Measurements from ENCODE around the gene NMNAT2.
"Not testable (repeated sequence)": the region's sequence is repeated elsewhere in the genome, so short reads cannot be mapped to it uniquely, and the experiment has no call there.

The NMNAT2 gene

DNA sequence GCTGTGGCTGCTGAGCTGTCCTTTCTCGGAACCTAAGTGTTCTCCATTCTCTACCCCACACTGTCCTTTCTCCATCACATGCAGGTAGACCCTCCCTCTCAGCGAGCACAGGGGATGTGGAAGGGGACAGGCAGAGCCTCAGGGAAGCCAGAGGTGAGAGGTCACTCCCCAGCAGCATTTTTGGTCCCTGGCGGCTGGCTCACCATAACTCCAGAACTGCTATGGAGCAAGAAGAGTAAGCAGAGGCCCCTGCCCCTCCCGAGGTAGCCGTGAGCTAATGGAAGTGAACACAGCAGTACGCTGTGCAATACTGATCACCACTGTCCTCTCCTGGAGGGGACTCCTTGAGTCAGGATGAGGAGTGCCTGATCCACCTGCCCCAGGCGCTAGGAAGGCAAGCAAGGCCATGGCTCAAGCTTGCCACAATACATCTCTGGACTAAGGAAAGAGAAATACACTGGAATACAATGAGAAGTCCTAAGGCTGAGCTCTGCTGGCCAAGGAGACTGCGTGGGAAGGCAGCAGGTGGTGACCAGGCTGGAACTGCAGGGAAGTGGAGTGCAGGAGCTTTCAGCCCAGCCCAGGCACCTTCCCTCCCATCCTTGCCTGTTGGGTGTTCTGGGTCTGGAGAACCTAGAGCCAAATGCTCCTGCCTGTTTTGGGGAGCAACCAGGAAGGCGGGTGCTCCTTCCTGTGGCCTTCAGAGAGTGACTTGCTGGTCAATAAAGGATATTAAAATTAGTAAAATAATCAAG is 135.9 kb downstream of the NMNAT2 start:
- no peak for DNase-seq

DNA sequence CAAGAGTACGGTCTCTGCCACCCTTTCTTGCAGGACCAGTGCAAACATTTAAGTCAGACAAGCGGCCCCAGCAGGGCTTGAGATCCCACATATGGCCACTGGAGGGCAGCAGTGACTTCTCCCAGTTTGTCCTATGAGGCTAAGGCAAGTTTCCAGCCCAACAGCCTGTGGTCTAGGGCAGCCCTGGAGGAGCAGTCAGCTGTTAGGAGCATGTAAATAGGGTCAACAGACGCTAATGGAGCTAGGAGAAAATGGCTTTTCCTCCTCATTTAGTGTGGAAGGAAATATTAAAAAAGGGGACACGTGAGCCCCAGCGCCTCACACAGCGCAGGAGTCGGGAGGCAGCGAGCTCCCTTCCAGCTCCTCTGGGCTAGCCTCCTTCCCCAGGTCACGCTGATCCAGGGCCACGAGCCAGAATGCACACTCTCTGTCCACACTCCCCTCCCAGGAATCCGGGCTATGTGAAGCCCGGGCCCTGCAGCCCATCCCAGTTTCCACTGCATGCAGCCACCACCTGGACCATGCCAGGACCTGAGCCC is 136.6 kb downstream of the NMNAT2 start:
- peak; percentile 79 for DNase-seq

DNA sequence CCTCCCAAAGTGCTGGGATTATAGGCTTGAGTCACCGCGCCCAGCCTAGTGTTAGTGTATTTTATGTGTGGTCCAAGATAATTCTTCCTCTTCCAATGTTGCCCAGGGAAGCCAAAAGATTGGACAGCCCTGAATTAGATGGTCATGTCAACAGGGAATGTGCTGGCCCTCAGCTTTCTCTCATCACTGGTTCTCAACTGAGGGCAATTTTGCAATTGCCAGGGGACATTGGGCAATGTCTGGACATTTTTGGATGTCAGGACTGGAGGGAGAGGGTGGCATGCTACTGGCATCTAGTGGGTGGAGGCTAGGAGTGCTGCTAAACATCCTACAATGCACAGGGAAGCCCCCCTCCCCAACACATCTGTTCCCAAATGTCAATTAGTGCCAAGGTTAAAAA is 137.1 kb downstream of the NMNAT2 start:
- no peak for DNase-seq

DNA sequence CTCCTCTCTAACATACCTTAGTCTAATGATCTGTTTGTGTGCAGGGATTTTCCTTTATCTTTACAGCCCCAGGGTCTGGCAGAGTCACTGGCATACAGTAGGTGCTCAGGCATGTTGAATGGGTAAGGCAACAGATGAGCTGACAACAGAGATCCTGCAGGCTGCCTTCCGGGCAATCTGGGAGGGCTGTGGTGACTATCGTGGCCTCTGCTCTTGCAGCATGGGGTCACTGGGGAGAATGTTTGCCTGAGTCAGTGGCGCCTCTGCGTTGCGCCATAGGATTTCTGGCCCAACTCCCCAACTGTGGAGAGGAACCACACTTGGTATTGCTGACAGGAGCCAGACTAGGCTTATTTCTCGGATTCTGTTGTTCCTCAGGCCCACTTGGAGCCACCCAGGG is 138.3 kb downstream of the NMNAT2 start:
- DNase-seq = no peak

DNA sequence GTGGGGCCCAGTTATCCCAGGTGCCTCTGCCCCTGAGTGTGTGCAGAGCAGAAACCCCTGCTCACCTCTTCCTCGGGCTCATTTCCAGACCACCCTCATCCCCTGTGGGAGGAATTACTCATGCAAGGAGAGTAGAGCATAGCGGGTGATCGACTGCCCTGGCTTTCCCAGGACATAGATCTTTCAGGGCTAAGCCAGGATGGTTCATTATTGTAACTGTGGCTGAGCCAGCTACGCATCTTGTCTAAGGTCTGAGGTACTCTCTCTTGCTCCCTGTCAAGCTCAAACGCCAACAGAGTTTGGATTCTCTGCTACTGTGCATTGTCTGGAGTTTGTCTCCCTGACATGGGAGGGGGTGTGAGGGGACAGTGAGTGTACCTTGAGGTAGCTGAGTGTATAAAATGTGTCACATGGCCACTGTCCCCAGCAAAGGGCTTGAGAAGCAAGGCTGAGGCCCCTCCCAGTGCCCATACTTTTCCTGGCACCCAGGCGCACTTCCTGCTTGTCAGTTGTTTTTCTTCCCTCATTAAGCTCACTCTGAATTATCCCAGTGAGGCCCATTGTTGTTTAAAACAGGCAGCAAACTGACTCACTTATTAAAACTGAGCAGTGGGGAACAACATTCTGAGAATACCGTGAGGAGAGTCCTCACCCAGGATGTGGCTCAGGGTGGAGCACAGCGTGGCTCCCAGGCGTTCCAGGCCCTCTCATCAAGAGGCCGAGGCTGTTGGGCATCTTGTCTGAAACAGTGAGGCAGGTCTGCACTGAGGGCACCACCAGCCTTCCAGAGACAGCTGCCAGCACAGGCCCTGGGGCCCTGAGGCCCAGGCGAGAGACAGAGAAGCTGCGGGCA is 139.2 kb downstream of the NMNAT2 start:
- no peak for DNase-seq

DNA sequence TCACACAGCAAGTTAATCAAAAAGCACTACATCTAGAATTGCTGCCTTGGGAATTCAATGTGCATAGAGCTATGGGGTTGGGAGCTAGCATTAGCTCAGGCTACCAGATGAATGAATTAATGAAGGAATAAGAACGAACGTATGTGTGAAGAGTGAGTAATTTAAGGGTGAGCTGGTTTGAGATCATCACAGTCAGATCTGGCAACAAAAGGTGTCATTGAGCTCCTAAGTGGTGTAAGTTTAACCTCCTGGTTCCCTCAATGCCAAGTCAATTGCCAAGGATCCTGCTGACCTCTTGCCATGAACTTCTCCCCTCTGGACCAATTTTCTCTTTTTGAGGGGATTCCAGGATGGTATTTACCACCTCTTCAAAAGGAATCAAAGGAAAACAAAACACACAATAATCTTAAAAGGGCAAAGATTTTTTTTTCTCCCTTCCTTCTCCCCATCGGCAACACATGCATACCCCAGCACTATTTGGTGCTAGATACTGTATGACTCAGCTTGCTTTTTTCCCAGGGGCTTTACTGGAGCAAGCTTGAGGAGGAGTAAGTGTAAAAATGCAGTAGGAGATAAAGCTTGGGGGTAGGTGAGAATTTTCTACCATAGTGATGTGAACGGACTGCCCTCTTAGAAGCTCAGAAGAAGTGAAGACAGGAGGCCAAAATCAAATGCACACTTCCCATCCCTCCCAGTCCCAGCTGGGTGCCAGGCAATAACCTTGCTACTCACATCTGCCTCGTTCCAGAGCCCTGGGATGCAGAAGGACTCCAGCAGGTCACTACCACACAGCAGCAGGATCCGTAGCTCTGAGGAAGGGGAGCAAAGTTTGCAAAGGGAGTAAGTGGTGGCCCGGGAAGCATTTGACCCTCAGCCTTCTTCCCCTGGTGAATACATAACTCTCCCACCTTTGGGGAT is 140.1 kb downstream of the NMNAT2 start:
- no peak for DNase-seq

DNA sequence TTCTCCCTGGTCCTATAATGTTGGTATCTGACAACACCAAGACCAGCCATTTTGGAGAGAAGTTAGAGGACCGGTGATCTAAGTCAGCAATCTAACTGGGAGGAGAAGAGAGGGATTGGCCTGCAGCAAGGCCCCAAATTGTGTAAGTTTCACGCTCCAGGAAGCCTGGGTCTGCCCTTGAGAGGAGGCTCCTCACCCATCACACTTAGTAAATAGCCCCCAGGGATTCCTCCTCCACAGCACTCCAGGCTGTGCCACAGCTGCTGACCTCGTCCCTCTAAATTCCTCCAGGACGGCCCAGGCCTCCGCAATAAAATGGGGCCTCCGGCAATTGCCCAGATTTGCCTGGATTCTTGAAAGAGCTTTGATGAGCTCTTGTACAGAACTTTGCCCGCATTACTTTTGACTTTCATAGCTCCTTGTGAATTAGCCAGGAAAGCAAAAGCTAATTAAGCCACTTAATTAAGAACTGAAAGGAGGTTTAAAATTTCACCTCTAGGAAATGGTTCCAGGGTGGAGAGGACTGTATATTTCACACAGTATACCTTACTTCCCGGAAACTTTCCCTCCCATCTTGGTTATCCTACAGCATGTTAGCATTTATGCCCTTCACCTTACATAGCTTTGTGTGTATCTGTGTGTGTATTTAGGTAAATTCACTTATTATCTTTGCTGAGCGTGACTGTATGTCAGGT is 141.6 kb downstream of the NMNAT2 start:
- no peak for DNase-seq

DNA sequence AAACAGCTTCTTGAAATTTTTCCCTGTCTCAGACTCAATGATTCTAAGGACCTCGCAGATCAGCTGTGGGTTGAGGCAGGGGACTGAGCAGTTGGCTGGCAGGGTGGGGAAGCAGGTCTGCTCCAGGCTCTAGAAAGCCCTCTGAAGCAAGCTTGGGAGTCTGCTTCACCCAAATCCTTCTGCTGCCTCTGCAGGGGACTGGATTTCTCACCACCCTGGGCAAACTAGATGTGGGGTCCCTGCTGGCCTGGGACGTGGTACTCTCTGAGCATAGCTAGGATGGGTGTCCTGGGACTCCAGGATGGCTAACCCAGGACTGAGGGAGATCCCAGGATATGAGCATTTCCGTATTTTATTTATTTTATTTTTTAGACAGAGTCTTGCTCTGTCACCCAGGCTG is 142.9 kb downstream of the NMNAT2 start:
- no peak for DNase-seq

DNA sequence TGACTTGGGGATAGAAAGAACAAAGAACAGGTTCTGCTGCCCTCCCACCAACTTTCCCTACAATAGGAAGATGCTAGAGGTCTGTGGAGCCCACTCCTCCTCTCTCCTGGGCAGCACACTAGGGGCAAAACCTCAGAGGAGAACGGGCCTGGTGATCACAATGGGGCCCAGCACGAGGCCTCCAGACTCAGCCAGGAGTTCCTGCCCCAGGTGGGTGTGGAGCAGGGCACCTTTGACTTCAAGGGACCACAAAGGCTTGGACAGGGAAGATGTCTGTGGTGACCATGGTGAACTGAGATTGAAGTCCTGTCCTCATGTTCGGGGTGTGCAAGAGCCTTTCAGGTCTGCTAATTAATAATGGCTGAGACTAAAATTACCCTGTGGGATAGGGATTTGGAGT is 143.3 kb downstream of the NMNAT2 start:
- no peak for DNase-seq

DNA sequence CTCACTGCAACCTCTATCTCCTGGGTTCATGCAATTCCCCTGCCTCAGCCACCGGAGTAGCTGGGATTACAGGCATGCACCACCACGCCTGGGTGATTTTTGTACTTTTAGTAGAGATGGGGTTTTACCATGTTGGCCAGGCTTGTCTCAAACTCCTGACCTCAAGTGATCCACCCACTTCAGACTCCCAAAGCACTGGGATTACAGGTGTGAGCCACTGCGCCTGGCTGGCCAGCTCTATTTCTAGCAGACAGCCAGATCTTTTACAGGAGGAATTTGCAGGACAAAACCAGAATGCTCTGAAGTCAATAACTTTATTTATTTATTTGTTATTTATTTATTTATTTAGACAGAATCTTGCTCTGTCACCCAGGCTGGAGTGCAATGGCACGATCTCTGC is 144.2 kb downstream of the NMNAT2 start:
- DNase-seq = not testable (repeated sequence)

DNA sequence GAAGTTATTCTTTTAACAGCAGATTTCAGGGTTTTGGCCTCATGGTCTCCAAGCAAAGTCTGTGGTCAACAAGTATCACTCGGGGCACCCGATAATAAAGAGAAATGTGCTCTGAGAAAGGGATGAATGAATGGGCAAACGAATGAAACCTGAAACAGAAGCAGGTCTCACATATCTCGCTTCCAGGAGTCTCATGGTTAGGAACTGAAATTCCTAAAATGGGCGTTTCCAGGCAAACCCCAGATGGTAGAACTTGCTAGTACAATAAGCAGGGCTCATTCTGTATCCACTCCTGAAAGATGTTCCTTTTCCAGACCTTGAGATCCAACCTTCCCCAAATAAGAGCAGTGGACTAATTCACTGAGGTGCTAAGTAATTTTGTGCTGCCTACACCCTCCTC is 144.9 kb downstream of the NMNAT2 start:
- no peak for DNase-seq

DNA sequence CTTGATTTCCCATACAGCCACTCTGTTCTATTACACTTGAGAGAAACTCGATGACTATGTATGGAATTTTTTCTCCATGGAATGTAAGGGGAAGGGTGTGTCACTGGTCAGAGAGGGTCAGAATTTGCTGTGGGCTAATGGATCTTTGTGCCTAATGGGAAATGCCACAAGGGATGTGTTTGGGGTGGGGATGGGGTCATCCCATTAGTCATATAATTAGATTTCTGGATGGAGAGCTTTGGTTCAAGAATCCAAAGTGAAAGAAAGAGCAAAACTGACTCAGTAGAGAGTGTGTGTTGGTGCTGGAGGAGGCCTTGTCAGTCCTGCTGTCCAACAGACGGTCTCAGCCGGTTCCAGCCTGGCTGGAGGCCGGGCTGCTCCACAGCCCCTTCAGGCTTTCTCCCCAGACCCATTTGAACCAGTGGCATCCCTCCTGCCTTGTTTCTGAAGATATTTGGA is 145.8 kb downstream of the NMNAT2 start:
- no peak for DNase-seq

DNA sequence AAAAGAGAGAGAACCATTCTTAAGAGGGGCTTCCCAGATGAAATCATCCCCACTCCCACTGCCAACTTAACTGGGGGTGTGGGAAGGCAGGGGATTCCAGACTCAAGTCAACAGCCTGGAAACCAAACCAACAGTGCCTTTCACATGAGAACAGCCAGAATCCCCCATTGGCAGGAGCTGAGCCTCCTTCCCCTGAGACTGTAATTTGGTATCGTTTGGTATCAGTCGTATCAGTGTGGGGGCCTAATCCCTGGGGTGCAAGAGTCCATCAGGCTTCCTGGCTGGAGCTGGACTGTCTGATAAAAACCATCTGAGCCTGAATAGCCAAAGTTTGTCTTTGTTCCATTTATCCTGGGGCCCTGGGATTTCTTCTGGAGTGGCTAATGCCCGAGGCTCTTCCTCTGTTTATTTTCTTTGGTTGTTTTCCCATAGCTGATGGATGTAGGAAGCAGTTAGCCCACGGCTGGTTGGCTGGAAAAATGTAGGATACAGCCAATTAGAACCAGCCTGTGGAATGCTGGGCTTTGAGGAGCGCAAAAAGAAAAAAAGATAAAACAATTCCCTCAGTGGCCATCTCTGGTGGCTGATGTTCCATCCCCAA is 147.5 kb downstream of the NMNAT2 start:
- DNase-seq = no peak

DNA sequence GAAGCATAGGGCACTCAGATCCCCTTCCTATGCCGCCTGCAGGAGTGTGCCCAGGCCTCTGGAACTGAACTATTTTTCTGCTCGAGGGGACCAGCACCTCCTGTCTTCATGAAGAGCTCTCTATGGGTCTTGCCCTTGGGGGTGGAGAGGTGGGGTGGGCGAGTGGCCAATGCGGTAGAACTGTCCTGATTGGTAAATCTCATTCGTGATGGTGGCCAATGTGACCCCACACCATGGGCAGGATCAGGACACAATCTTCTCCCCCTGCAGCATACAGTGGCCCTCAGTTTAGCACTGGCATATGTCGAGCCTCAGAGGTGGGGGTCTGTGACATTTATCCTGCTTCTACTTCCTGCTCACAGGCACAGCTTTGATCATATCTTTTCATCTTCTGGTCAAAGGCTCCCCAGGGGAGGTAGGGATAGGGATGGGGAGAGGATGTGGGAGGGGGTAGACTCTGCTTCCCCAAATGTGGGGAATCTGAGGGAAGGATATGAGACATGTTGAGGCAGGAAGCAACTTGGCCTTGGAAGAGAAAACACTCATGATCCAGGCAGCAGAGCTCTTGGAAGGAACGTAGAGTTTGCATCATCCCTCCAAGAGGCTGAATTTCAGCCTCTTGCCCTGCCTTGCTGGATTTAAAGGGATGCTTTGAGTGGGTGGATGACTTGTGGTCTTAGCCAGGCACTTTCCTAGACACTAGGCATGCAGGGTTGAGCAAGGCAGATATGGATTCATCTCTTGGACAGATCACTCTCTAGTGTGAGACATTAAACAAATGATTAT is 150.3 kb downstream of the NMNAT2 start:
- DNase-seq = no peak

DNA sequence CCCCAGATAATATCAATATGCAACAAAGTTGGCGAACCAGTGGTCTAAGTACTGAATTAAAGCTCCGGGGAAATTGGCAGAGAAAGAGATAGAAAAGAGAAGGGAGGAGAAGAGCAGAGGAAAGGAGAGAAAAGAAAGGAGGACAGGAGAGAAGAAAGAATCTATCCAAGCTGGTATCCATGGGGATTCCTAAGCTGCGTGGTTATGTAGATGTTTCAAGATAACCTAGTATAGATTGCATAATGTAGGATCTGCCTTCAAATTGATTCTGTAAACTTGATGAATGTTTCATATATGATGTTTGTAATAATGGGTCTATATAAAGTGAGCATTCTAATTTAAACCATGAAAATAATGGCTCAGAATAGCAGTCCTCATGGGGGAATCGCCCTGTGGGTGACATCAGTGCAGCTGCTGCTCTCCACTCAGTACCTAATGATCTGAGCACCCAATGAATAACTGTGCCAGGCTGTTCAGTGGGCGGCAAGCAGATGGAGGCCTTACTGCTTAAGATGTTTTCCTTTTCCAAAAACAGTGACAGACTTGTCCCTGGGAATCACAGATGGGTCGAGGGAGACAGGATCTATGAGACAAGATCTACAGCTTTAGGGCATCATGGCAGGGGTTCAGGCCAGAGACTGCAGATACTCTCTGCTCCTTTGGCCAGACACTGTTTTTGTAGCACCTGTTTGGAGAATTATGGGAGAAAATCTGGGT is 154.1 kb downstream of the NMNAT2 start:
- DNase-seq = no peak

DNA sequence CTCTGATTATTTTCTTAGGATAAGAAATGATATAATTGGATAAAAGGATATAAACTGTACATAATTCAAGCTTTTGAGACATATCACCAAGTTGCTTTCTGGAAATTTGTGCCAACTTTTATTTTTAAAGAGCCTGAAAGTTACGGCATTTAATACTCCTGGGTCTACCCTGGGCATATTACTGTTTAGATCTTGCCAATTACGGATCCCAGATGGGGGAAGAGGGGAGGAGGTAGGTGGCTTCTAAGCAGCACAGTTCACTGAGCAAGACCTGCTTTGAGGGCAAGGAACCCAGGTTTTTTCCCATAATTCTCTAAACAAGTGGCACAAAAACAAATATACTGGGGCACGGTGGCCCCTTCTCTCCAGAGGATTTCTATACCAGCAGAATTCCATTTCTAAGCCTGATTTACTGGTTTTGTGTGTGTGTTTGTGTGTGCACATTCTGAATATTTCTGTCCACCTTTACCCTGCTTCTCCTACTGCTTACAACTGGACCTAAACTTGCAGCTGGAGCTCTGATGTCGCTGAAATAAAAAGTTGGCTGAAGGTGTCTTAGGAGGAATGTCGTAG is 155.5 kb downstream of the NMNAT2 start:
- no peak for DNase-seq

DNA sequence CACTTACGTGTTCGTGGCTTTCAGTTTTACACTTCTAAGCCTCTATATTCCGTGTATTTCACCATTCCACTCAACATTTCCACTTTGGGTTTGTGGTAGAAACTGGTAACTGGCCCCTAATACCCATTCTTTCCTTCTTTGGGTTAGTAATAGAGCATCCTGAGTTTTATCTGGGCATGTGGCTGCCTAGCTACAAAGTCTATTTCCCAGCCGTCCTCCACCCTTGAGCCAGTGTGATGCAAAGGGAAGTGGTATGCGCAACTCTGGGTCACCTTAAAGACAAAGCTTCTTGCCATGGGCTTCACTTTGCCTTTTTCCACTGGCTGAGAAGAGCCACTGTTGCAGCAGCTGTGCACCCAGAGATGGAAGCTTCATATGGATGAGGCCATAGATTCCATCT is 158.3 kb downstream of the NMNAT2 start:
- DNase-seq = no peak

DNA sequence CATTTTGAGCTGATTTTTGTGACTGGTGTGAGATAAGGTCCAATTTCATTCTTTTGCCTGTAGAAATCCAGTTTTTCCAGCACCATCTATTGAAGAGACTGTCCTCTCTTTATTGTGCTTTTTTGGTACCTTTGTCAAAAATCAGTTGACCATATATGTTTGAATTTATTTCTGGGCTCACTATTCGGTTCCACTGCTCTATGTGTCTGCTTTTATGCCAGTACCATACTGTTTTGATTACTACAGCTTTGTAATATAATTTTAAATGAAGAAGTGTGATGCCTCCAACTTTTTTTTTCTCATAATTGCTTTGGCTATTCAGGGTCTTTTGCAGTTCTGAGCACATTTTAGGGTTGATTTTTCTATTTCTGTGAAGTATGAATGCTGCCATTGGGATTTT is 163.1 kb downstream of the NMNAT2 start:
- no peak for DNase-seq

DNA sequence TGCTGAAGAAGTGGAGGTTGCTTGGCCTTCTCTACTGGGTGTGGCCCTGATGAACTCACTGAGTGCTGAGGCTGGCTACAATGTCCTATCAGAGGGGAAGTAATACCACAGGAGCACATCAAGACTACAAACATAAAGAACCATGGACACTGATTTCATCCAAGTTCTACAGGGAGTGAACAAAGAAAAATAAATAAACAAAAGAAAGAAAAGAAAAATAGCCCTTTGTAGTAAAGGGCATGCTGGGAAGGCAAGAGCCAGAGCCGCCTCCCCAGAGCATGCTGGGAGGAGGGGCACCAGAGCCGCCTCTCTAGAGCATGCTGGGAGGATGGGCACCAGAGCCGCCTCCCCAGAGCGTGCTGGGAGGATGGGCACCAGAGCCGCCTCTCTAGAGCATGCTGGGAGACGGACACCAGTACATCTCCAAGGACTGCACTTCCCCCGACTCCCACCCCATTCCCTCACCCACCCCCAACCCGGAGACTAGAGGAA is 166.2 kb downstream of the NMNAT2 start:
- no peak for DNase-seq

All from NCI-H1048 (cell line).